Left lobe of liver (tissue), 2 donors: ENCODE results near the gene RXFP1. TPM values are rescaled to one million over a fixed set of nuclear protein-coding genes. Genes with fewer than 3 reads are reported as not detected.
"Not testable (repeated sequence)": the region's sequence is repeated elsewhere in the genome, so short reads cannot be mapped to it uniquely, and the experiment has no call there.

Experiments
- ATAC-seq: fragments of 200-7000 bp; cut with Tn5 transposase; one replicate; pipeline ENCODE4 v1.9.1; 2020; ENCODE audit warnings: mild to moderate bottlenecking, moderate library complexity
- DNase-seq: peaks from one replicate; pipeline ENCODE4 v3.0.0-alpha.2; 2020; ENCODE audit warnings: low spot score
- total RNA-seq: library from RNA; stranded (reverse); gene quantifications from one replicate; pipeline ENCODE4 v1.2.1, GENCODE V29; 2021
- donor health status: DM: no; HTN: no; CAD: no; lungs with moderate emphysema.
- donor health status: DM: no; HTN: yes; CAD: no.

The RXFP1 gene
- total RNA-seq, 1 donor from 2014 or later: 1.1 TPM

DNA sequence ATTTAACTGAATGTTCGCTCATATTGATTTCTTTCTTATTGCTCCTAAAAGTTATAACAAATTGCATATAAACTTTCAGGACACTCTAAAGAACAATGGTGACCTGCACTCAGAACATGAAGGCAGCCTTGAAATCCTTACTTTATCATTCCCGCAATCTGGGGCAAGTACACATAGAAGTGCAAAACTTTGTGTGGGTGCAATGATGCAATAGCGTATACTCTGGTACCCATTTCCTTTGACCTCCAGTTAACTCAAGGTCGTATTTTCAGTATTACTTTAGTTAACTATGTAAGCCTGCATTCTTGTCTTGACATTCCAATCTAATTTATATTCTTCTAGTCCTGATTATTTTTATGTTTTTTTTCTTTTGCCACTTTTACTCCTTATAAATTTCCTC lies 85.3 kb downstream of the RXFP1 start:
- no peak for ATAC-seq
- no peak for DNase-seq

DNA sequence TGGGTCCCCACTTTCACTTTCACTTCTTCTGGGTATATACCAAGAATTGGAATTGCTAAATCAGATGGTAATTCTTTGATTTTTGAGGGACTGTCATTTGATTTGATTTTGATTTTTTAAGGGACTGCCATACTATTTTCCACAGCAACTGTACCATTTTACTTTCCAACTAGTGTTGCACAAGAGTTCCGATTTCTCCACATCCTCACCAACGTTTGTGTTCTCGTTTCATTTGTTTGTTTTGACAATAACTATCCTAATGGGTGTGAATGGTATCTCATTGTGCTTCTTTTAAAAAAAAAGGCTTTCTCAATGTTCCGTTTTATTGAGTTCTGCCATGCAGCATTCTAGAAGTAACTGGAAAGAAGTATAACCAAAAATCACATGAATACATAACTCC lies 87.4 kb downstream of the RXFP1 start:
- ATAC-seq (no peak), DNase-seq (no peak)

DNA sequence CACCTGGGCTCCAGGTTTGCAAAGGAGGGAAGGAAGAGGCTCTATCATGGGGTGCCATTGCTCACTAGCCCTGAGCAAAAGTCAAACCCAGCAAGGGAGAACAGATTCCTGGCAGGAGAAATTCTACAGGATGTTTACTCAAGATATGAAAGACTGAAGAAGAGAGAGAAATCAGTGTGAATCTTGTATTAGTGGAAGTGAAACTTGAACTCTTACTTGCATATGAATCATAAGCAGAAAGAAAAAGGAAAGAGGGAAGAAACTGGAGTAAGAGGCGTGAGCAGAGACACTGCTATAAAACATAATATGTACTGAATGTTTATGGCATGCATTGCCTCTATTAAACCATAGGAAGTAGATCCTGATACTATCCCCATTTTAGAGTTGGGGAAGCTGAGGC lies 89.1 kb downstream of the RXFP1 start:
- no peak for ATAC-seq
- no peak for DNase-seq

DNA sequence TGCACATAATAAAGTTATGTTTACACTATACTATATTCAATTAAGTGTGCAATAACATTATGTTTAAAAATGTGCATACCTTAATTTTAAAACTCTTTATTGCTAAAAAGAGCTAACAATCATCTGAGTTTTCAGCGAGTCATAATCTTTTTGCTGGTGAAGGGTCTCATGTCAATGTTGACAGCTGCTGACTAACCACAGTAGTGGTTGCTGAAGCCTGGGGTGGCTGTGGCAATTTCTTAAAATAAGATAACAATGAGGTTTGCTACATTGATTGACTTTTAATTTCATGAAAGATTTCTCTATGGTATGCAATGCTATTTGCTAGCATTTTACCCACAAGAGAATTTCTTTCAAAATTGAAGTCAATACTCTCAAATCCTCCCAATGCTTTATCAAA lies 91.4 kb downstream of the RXFP1 start:
- DNase-seq (no peak), ATAC-seq (no peak)

DNA sequence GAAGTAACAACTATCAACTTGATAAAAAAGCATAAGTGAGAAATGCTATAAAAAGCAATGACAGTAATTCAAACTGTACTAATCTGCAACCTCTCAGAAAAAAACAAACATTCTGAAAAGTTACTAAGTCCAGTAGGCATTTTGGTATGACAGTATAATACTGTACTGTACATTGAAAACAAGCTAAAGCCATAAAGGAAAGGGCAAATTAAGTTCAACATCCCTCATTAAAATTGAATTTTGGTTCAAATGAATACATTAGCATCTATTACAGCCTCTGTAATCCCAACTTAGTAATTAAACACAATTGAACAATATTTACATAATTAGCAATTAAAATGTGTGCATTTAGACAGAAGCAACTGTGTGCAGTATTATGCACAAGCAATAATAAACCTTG lies 96.3 kb downstream of the RXFP1 start:
- no peak for ATAC-seq
- DNase-seq: no peak

DNA sequence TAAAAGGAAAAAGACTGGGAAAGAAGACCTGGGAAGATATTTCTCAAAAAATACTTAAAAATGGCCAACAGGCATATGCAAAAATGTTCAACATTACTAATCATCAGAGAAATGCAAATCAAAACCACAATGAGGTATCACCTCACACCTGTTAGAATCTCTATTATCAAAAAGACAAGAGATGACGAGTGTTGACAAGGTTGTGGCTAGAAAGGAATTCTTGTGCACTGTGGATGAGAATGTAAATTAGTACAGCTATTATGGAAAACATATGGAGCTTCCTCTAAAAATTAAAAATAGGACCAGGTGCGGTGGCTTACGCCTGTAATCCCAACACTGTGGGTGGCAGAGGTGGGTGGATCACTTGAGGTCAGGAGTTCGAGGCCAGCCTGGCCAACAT lies 100.0 kb downstream of the RXFP1 start:
- ATAC-seq (no peak), DNase-seq (no peak)

DNA sequence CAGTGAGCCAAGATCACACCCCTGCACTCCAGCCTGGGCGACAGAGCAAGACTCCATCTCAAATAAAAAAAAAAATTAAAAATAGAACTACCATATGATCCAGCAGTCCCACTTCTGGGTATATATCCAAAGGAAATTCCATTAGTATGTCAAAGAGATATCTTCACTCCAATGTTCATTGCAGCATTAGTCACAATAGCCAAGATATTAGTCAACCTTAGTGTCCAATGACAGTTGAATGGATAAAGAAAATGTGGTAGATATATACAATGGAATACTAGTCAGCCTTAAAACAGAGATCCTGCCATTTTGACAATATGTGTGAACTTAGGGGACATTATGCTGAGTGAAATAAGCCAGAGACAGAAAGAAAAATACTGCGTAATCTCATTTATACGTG lies 100.6 kb downstream of the RXFP1 start:
- DNase-seq: no peak
- no peak for ATAC-seq

DNA sequence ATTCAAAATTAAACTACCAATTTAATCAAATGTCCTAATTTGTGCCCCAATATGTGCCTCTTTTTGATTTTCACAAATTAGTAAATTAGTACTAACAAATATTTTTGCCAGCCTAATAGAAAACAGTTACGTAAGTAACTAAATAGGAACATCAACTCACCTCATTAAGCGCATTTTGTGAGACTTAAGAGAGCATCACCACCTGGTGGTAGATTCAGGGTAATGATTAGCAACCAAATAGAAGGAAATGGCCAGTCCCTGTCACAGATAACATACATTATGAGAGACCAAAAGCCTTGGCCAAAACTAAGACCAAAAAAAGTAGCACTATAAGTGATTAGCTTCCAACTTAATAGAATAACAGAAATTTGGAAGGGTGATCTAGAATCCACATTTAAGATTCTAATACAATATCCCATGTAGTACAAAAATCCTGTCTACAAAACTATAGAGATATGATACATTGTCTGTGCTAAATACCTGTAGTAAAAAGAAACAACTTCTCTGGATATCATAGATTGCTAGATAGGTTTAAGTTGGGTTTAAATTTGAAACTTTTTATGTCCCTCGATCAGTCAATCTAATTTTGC lies 103.3 kb downstream of the RXFP1 start:
- ATAC-seq (peak; percentile 93), DNase-seq (no peak)

DNA sequence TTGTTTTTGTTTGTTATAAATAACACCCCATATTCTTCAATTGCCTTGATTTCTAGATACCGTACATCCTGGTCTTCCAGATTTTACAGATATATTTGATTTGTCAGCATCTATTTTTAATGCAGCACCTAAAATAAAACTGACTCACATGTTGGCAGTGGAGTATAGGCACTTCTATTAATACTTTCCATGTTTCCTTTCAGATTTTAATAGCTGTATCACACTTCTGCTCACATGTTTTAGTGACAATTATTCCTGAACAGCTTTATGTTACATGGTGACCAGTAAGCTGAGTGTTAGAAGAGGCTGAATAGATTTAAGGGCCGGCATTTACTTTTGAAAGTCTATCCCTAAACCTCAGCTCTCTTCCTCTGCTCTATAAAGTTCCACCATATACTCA lies 103.9 kb downstream of the RXFP1 start:
- no peak for ATAC-seq
- no peak for DNase-seq

DNA sequence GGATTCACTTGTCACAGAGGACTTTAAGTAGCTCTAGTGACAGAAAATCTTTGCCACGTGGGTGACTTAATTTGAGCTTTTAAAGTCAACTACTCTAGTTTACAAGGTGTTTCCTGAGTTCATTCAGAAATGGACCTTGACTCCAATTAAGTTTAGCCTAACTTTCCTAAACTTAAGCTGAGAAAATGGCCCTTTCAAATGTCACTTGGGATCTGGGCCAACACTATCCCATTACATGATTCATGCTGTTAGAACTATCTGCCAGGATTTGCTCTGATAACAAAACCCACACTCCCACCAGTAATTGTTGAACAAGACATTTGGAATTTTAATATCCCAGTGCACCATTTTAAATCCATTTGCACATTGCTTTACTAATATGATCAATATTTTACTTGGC lies 109.2 kb downstream of the RXFP1 start:
- DNase-seq (no peak), ATAC-seq (no peak)

DNA sequence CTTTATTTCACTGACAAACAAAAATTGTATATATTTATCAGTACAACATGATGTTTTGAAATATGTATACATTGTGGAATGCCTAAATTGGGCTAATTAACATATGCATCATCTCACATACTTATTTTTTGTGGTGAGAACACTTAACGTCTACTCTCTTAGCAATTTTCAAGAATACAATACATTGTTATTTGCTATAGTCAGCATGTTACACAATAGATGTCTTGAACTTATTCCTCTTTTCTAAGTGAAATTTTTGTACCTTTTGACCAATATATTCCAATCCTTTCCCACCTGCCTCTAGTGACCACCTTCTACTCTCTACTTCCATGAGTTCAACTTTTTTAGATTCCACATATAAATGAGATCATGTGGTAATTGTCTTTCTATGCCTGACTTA lies 114.9 kb downstream of the RXFP1 start:
- no peak for DNase-seq
- ATAC-seq: no peak

DNA sequence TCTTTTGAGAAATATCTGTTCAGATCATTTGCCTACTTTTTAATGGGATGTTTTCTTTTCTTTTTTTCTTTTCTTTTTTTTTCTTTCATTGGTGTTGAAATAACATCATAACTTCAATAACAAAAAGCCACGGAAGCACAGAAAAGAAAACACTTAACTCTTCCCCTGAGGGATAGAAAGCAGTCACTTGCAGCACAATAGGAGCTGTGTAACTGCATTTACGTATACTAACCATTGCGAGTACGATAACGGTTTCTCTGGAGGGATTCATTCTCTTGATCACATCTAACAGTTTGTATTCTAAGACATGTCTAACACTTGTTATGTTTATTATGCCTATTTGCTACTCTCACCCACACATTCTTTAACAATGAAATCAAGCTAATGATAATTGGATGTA lies 122.7 kb downstream of the RXFP1 start:
- DNase-seq: no peak
- no peak for ATAC-seq

DNA sequence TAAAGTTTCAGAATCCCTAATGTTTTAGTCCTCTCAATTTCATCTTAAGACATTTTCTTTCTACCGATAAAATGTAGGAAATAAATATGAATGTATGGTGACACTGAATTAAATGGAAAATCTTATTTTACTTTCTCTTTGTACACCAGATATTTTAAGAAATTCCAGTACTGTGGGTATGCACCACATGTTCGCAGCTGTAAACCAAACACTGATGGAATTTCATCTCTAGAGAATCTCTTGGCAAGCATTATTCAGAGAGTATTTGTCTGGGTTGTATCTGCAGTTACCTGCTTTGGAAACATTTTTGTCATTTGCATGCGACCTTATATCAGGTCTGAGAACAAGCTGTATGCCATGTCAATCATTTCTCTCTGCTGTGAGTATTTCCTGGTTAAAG lies 123.1 kb downstream of the RXFP1 start:
- DNase-seq: no peak
- no peak for ATAC-seq

DNA sequence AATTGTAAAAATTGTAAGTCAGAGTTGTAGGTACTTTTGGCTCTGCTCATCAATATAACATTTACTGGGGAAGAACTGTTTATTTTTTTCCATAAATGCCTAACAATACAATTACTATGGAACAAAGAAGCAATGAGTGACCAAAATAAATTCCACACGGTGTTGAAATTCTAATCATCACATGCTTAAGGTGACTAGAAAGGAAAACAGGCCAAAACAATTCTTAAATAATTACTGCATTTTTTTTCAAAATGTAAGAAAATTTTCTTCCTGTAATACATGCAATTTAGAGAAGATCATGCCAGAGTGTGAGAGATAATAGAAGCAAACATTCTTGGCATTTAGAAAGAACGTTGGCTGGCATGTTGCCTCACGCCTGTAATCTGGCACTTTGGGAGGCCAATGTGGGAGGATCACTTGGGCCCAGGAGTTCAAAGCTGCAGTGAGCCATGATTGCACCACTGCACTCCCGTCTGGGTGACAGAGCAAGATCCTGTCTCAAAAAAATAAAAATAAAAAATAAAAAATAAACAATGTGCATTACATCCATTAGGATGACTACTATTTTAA lies 127.5 kb downstream of the RXFP1 start:
- ATAC-seq: no peak
- no peak for DNase-seq

DNA sequence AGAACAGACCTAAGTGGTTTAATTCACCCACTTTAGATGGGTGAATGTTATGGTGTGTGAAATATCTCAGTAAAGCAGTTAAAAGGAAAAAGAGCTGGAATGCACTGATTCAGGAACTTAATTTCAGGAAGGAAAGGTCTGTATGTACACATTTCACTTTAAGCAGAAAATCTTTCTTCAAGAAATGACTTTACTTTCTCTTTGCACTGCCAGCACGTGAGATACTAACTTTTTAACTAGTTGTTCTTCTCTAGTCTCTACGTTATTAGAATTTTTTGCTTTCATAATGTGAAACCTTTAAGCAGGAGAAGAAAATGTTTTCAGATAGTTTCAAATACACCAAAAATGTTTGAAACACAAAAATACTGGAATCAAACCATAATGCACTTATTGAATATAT lies 131.2 kb downstream of the RXFP1 start:
- ATAC-seq: no peak
- no peak for DNase-seq

DNA sequence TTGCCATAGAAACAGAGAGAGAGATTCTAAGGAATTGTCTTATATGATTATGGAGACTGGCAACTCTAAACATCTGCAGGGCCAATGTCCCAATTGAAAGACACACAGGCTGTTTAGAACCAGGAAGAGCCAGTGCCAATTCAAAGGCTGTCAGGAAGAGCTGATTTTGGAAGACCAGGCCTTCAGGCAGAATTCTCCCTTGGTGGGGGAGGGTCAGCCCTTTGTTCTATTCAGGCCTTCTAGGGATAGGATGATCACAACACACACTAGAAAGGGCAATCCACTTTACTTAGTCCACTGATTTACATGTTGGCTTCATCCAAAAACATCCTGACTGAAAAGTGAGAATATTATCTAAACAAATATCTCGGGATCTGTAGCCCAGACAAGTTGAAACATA lies 134.8 kb downstream of the RXFP1 start:
- no peak for DNase-seq
- ATAC-seq: no peak

DNA sequence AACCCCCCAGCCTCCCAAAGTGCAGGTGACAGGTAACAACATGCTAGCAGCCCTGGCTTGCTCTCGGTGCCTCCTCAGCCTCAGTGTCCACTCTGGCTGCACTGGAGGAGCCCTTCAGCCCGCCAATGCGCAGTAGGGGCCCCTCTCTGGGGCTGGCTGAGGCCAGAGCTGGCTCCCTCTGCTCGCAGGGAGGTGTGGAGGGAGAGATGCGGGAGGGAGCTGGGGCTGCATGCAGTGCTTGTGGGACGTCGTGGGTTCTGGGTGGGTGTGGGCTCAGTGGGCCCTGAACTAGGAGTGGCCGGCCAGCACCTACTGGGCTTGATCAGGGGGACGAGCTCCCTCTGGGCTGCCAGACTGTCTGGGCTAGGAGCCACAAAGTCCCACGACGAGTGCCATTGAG lies 135.6 kb downstream of the RXFP1 start:
- DNase-seq (no peak), ATAC-seq (no peak)

DNA sequence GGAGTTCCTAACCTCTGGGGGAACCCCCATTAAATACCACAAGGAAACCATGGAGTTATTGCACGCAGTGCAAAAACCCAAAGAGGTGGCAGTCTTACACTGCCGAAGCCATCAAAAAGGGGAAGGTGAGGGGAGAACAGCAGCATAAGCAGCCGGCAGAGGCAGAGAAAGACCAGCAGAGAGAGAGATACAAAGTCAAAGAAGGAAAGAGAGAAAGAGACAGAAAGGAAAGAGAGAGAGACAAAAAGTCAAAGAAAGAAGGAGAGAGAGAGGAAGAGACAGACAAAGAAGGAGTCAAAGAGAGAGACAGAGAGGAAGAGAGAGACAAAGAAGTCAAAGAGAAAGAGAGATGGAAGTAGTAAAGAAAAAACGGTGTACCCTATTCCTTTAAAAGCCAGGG lies 141.6 kb downstream of the RXFP1 start:
- not testable (repeated sequence) for DNase-seq, ATAC-seq

DNA sequence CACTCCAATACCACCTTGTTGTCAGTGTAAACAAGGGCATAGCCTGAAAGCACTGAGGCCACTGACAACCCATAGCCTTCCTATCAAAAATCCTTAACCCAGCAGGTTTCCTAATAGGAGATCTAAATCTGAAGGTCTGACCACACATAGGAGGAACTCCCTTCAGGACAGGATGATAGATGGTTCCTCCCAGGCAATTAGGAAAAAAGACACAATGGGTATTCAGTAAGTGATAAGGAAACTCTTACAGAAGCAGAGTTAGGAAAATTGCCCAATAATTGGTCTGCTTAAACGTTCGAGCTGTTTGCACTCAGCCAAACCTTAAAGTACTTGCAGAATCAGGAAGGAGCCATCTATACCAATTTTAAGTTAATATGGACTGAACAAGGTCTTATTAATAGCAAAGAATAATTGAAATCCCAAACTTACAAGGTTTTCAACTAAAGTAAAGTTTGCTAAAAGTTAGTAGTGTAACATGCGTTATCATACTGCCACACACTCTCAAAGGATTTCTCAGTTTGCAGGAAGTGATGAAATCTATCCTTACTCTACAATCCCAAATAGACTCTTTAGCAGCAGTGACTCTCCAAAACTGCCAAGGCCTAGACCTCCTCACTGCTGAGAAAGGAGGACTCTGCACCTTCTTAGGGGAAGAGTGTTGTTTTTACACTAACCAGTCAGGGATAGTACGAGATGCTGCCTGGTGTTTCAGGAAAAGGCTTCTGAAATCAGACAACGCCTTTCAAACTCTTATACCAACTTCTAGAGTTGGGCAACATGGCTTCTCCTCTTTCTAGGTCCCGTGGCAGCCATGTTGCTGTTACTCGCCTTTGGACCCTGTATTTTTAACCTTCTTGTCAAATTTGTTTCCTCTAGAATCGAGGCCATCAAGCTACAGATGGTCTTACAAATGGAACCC lies 142.3 kb downstream of the RXFP1 start:
- not testable (repeated sequence) for ATAC-seq, DNase-seq

DNA sequence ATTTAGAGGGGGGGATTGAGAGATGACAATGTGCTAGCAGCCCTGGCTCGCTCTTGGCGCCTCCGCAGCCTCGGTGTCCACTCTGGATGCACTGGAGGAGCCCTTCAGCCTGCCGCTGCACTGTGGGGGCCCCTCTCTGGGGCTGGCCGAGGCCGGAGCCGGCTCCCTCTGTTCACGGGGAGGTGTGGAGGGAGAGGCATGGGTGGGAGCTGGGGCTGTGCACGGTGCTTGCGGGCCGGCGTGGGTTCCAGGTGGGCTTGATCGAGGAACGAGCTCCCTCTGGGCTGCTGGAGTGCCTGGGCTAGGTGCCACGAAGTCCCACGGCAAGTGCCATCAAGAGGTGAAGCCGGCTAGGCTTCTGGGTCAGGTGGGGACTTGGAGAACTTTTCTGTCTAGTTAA lies 143.1 kb downstream of the RXFP1 start:
- no peak for ATAC-seq
- no peak for DNase-seq

DNA sequence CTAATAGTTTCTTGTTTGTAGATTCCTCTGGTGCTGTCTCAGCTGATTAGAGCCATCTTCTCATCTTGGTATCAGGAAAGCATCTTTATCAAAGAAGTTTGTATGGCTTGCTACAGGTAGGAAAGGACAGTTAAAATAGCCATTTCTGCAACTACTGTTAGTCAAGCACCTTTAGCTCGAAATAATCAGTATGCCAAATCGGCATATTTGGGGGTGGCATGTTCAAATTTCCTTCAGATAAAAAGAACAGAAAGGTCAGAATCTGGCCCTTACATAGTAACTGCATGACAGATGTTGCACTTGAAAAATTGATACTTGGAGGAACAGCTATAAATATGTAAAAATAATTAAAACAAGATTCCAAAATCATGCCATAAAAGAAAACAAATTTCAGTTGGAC lies 145.2 kb downstream of the RXFP1 start:
- no peak for DNase-seq
- ATAC-seq: no peak

DNA sequence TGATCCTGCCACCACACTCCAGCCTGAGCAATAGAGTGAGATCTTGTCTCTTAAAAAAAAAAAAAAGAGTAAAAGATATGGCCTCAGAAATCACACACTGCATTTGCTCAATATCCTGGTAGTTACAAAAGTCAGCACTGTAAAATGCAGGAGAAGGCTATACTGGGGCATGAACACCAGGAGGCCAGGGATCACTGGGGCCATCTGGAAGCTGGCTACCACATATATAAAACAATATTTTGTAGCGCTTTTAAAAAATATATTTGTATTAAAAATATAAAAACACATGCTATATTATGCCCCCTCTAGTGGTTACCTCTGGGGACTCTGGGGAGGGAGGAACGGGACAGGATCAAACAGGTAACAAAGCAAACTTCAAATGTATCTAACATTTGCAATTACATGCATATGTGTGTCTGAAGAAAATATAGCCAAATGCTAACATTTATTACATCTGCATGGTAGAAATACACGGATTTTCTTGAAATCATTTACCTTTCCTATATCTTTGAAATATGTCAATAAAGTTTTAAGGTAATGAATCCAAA lies 146.0 kb downstream of the RXFP1 start:
- DNase-seq (no peak), ATAC-seq (no peak)
